GM23338 (cell line): ENCODE measurements around the gene OLIG1. TPM values are rescaled to one million over a fixed set of nuclear protein-coding genes. Genes with fewer than 3 reads are reported as not detected.
A peak's percentile ranks its signal among the peaks of the same experiment; 100 is the strongest.

Experiments used
- ATAC-seq: fragments of 200-7000 bp; cut with Tn5 transposase; 3 replicates; pipeline ENCODE4 v1.9.1; 2020
- DNase-seq: peaks from one replicate; pipeline ENCODE4 v3.0.0-alpha.2; 2015; ENCODE audit warnings: low spot score
- H2AFZ ChIP-seq: fragments of 200-600 bp; sonication (generic); 2 replicates; pipeline ENCODE4 v1.8.0; 2016; ENCODE audit warnings: antibody characterized with exemption, mild to moderate bottlenecking, moderate library complexity
- H3F3A ChIP-seq: fragments of 200-600 bp; sonication (generic); replicated peaks from 2 replicates; pipeline ENCODE4 v1.8.0; 2017; ENCODE audit warnings: antibody characterized with exemption, mixed run types, low read depth
- H3K27ac ChIP-seq: fragments of 200-600 bp; sonication (generic); 2 replicates; pipeline ENCODE4 v1.6.1; 2016; ENCODE audit warnings: low read depth
- H3K27me3 ChIP-seq: fragments of 200-600 bp; sonication (generic); 2 replicates; pipeline ENCODE4 v1.8.0; 2016; ENCODE audit warnings: mild to moderate bottlenecking, mixed run types, moderate library complexity; ENCODE audit not compliant: insufficient read depth
- H3K36me3 ChIP-seq: fragments of 200-600 bp; sonication (generic); 2 replicates; pipeline ENCODE4 v1.8.0; 2016; ENCODE audit warnings: mild to moderate bottlenecking; ENCODE audit not compliant: insufficient read depth
- H3K4me1 ChIP-seq: fragments of 200-600 bp; sonication (generic); 2 replicates; pipeline ENCODE4 v1.8.0; 2016; ENCODE audit warnings: mild to moderate bottlenecking, moderate library complexity; ENCODE audit not compliant: insufficient read depth
- H3K4me2 ChIP-seq: fragments of 200-600 bp; sonication (generic); 2 replicates; pipeline ENCODE4 v1.7.1; 2017; ENCODE audit warnings: mixed run types
- H3K4me3 ChIP-seq: fragments of 200-600 bp; sonication (generic); 2 replicates; pipeline ENCODE4 v1.6.1; 2016; ENCODE audit warnings: mixed run types
- H3K79me2 ChIP-seq: fragments of 200-600 bp; sonication (generic); replicated peaks from 2 replicates; pipeline ENCODE4 v1.8.0; 2017; ENCODE audit warnings: mild to moderate bottlenecking; ENCODE audit not compliant: insufficient read depth
- H3K9me2 ChIP-seq: fragments of 200-600 bp; sonication (generic); 2 replicates; pipeline ENCODE4 v1.8.0; 2017; ENCODE audit not compliant: insufficient read depth
- H4K20me1 ChIP-seq: fragments of 200-600 bp; sonication (generic); replicated peaks from 2 replicates; pipeline ENCODE4 v1.8.0; 2017; ENCODE audit warnings: mild to moderate bottlenecking; ENCODE audit not compliant: insufficient read depth
- H3K27ac Mint-ChIP-seq: 2 replicates; pipeline ENCODE4 v1.8.0; 2020; ENCODE audit warnings: inconsistent platforms, mild to moderate bottlenecking, moderate library complexity, mixed read lengths
- H3K27me3 Mint-ChIP-seq: 3 replicates; pipeline ENCODE4 v1.8.0; 2022; ENCODE audit warnings: low read depth, mild to moderate bottlenecking, moderate library complexity, mixed read lengths, inconsistent platforms; ENCODE audit not compliant: insufficient read depth, poor library complexity
- H3K36me3 Mint-ChIP-seq: 3 replicates; pipeline ENCODE4 v1.8.0; 2021; ENCODE audit warnings: low read depth, mild to moderate bottlenecking, inconsistent platforms, moderate library complexity, mixed read lengths
- H3K4me1 Mint-ChIP-seq: 3 replicates; pipeline ENCODE4 v1.8.0; 2020; ENCODE audit warnings: mild to moderate bottlenecking, inconsistent platforms, mixed read lengths
- H3K4me3 Mint-ChIP-seq: 3 replicates; pipeline ENCODE4 v1.8.0; 2021; ENCODE audit warnings: moderate library complexity, mild to moderate bottlenecking, inconsistent platforms, mixed read lengths
- H3K9me3 Mint-ChIP-seq: 3 replicates; pipeline ENCODE4 v1.8.0; 2020; ENCODE audit warnings: moderate library complexity, mild to moderate bottlenecking, inconsistent platforms, mixed read lengths
- CTCF ChIP-seq, 2 experiments: fragments of 200-600 bp in 1 of 2; sonication (generic) in 1 of 2; conservative IDR thresholded peaks; 2 replicates each; pipeline versions ENCODE4 v1.5.1 to v1.6.1; 2016 to 2017; ENCODE audit warnings: antibody characterized with exemption in 2 of 2, low read depth in 2 of 2, mild to moderate bottlenecking in 2 of 2, moderate library complexity in 1 of 2
- ETS1 ChIP-seq: IDR thresholded peaks from 2 replicates; pipeline ENCODE4 v1.6.1; 2016; ENCODE audit warnings: antibody characterized with exemption
- NANOG ChIP-seq: IDR thresholded peaks from 2 replicates; pipeline ENCODE4 v1.6.1; 2016; ENCODE audit warnings: antibody characterized with exemption, borderline replicate concordance
- POLR2AphosphoS5 ChIP-seq: IDR thresholded peaks from 2 replicates; pipeline ENCODE4 v1.6.1; 2016; ENCODE audit warnings: antibody characterized with exemption, low read depth
- REST ChIP-seq: IDR thresholded peaks from one replicate; pipeline ENCODE4 v1.6.1; 2018; ENCODE audit warnings: antibody characterized with exemption; ENCODE audit not compliant: unreplicated experiment
- STAT1 ChIP-seq: IDR thresholded peaks from one replicate; pipeline ENCODE4 v1.6.1; 2016; ENCODE audit warnings: antibody characterized with exemption; ENCODE audit not compliant: unreplicated experiment
- ZNF331 ChIP-seq: fragments of 250-450 bp; sonication (Bioruptor Pico); IDR thresholded peaks from 2 replicates; pipeline ENCODE4 v1.5.0; 2020; ENCODE audit warnings: low read depth, mild to moderate bottlenecking, moderate library complexity
- polyA plus RNA-seq: library from polyadenylated mRNA; unstranded; fragments of >200 nt; fragmentation: Nextera tagmentation; extraction: Ambion mirVana; gene quantifications from 2 replicates; pipeline ENCODE4 v1.2.1, GENCODE V29; 2016
- total RNA-seq: library from RNA; depleted of rRNA; stranded (reverse); fragments of >200 nt; shearing (Covaris generic); gene quantifications from 2 replicates; pipeline ENCODE4 v1.2.3, GENCODE V29; 2014

OLIG1 gene
- total and polyA plus RNA-seq, 2 experiments from 2014 or later, result 0.14 to 0.81 TPM

- Histone ChIP-seq H3K9me2 (no peaks in the 10 kb centered on the region), H3K36me3 (no peaks in the 10 kb centered on the region), H3K4me3 (peak overlapping the region; percentile 27; the same call in 1 of the 2 replicates), H3K79me2 (no peaks in the 10 kb centered on the region), H3K27ac (no peak overlapping the region), H3K27me3 (peaks cover 63% of the 10 kb centered on the region), H2AFZ (no peak overlapping the region), H4K20me1 (no peaks in the 10 kb centered on the region), H3K4me2 (peak overlapping the region; percentile 72), H3K4me1 (peaks cover 48% of the 10 kb centered on the region), H3F3A (peaks cover 5% of the 10 kb centered on the region; the same call in 1 of the 2 replicates)
- Mint-ChIP-seq H3K9me3 (no peaks in the 10 kb centered on the region), H3K4me1 (peaks cover 57% of the 10 kb centered on the region), H3K4me3 (peak overlapping the region; percentile 45), H3K36me3 (no peaks in the 10 kb centered on the region; the same call in 2 of the 3 replicates), H3K27me3 (peaks cover 72% of the 10 kb centered on the region), H3K27ac (no peak overlapping the region)
- DNase-seq (peak; percentile 17), ATAC-seq (peak; percentile 4)
- TF ChIP-seq POLR2AphosphoS5 (no peak), ZNF331 (CRISPR knock-in tag) (no peak), ETS1 (no peak), NANOG (no peak), STAT1 (no peak), CTCF (conservative IDR thresholded peaks at IDR 0.05; ENCODE audit: low read depth in 2 of 2) (no peak), REST (no peak)
Observed at GRCh38 chr21:33075596-33076195, 5.8 kb downstream of the OLIG1 start.
